ENCODE data around the gene CCL1.

The CCL1 gene

DNA sequence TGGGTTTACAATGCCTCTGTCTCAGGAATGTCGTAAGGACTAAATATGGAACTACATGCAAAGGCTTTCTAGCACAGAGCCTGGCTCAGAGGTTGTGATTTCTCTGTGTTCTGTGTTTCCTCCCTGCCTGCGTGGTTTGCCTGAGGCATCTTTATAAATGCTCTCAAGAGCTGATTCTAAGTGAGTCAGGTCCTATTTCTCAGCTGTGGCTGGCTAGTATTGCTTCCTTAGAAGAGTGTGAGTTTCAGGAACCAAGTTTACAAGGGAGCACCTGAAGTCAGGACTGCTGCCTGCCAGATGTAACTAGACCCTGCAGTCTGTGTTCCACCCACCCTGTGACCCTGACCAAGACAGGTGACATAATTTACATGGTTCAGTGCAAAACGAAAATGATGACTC is 8.0 kb upstream of the CCL1 start:
- ChIA-PET POLR2A (no interaction called here), CTCF (interaction anchor here (1.2 to 6.8 kb wide), 3 partner anchors 9 to 171 kb away, joined by 5 to 61 read pairs (median 5); no protein-coding TSS in a partner anchor)
- H3K27ac ChIP-seq (ENCODE audit: extremely low read depth, low read depth, low read length) = no peak overlapping the region
- H3K9me3 ChIP-seq (ENCODE audit: control insufficient read depth, insufficient read depth, low read depth, low read length) = no peaks in the 10 kb centered on the region
- 0 out of 2 replicates have a peak, but pooled peaks cover 9% of the 10 kb centered on the region for H3K4me1 ChIP-seq (ENCODE audit: control insufficient read depth, insufficient read depth, low read length)
- H3K36me3 ChIP-seq (ENCODE audit: control insufficient read depth in 2 of 2, insufficient read depth in 1 of 2, low read length in 2 of 2) = no peaks in the 10 kb centered on the region
- no peak overlapping the region for H3K4me3 ChIP-seq (ENCODE audit: low read depth, low read length)
- TF ChIP-seq ZFHX2 (tag by site-specific recombination; conservative IDR thresholded peaks at IDR 0.05) = no peak
- TF ChIP-seq, protein P1, sequence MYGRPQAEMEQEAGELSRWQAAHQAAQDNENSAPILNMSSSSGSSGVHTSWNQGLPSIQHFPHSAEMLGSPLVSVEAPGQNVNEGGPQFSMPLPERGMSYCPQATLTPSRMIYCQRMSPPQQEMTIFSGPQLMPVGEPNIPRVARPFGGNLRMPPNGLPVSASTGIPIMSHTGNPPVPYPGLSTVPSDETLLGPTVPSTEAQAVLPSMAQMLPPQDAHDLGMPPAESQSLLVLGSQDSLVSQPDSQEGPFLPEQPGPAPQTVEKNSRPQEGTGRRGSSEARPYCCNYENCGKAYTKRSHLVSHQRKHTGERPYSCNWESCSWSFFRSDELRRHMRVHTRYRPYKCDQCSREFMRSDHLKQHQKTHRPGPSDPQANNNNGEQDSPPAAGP (tag by site-specific recombination; IDR thresholded peaks at IDR 0.05) = no peak
- TF ChIP-seq ZNF398 (tag by site-specific recombination; IDR thresholded peaks at IDR 0.05) = no peak
- no peak for TF ChIP-seq MEIS1 (CRISPR knock-in tag; IDR thresholded peaks at IDR 0.05; ENCODE audit: borderline replicate concordance)
- TF ChIP-seq ZNF704 (tag by site-specific recombination; IDR thresholded peaks at IDR 0.05) = no peak
- TF ChIP-seq ZXDB (tag by site-specific recombination; IDR thresholded peaks at IDR 0.05) = no peak
- no peak for TF ChIP-seq ZFP37 (tag by site-specific recombination; IDR thresholded peaks at IDR 0.05)
- TF ChIP-seq TRIM28 (IDR thresholded peaks at IDR 0.05; ENCODE audit: borderline replicate concordance, low read length) = no peak

- CTCF ChIA-PET = interaction anchor here (1.7 to 6.8 kb wide), 3 partner anchors 9 to 170 kb away, joined by 5 to 61 read pairs (median 18); no protein-coding TSS in a partner anchor
- Histone ChIP-seq H3K4me1 (ENCODE audit: control insufficient read depth, insufficient read depth, low read length) (0 out of 2 replicates have a peak, but pooled peaks cover 9% of the 10 kb centered on the region), H3K36me3 (ENCODE audit: control insufficient read depth in 2 of 2, insufficient read depth in 1 of 2, low read length in 2 of 2) (no peaks in the 10 kb centered on the region), H3K27ac (ENCODE audit: extremely low read depth, low read depth, low read length) (no peak overlapping the region), H3K4me3 (ENCODE audit: low read depth, low read length) (no peak overlapping the region), H3K9me3 (ENCODE audit: control insufficient read depth, insufficient read depth, low read depth, low read length) (no peaks in the 10 kb centered on the region)
- TF ChIP-seq ZNF777 (tag by site-specific recombination; IDR thresholded peaks at IDR 0.05; ENCODE audit: borderline replicate concordance) (no peak), CTCF (tag by site-specific recombination; IDR thresholded peaks at IDR 0.05) (no peak), ZNF433 (tag by site-specific recombination; IDR thresholded peaks at IDR 0.05; ENCODE audit: low read depth) (no peak), ZBTB17 (tag by site-specific recombination; IDR thresholded peaks at IDR 0.05) (no peak), ZNF341 (tag by site-specific recombination; IDR thresholded peaks at IDR 0.05; ENCODE audit: low read depth) (peak; percentile 51; the same call in 1 of the 2 replicates), PRDM10 (tag by site-specific recombination; IDR thresholded peaks at IDR 0.05) (no peak), ZBTB20 (tag by site-specific recombination; IDR thresholded peaks at IDR 0.05) (no peak)
- POLR2A ChIA-PET = no interaction called here
These were observed 7.5 kb upstream of the CCL1 start for GRCh38 chr17:34370376-34370996.

Measured in HEK293 (cell line).